ENCODE results near the gene MCF2L2.

GRCh38 chr3:183339461-183340086 lies 88.8 kb downstream of the MCF2L2 start:
- no peak for TF ChIP-seq EZH2 (IDR thresholded peaks at IDR 0.05; ENCODE audit: insufficient read depth, poor library complexity, severe bottlenecking)
- no peak for TF ChIP-seq EZH2phosphoT487 (IDR thresholded peaks at IDR 0.05; ENCODE audit: insufficient read depth, low read depth)
